Iris pigment epithelial cell (primary cell): ENCODE data around the gene HADHB.
"Not testable (repeated sequence)": the region's sequence is repeated elsewhere in the genome, so short reads cannot be mapped to it uniquely, and the experiment has no call there.

ENCODE experiments used
- DNase-seq: peaks from one replicate; pipeline ENCODE4 v3.0.0-alpha.2; 2011; ENCODE audit warnings: low read depth

HADHB gene

DNA sequence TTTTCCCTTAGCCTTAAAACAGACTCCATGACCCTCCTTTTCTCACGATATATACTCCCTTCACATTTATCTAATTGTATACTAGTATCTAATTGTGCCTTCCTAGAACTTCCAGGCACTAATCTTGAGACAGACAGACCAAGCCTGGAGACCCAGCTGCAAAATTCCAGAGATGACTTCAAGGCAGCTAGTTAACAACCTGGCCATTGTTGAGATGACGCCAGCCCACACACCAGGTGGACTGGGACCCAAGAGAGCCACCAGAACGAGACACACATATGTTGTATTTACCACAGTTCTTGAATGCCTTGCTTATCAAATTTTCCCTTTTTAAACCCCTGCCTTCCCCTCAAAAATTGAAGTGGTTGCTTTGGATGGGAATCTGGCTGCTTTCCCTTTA is 52.3 kb downstream of the HADHB start:
- no peak for DNase-seq

DNA sequence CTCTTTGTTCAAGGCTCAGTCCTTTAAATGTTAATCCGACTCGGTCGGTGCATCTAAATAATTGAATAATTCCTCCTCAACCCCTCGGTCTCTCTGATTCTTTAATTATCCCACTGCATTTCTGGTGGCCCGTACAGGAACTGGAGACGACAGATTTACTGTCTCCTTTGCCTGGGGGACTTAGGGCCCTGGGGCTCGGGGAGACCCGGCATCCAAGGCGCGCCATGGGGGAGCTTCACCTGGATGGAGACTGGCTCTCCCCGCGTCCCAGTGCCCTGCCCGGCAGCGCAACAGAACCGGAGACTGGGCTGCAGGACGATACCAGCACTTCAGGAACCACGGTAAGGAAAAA is 53.5 kb downstream of the HADHB start:
- DNase-seq, result no peak

DNA sequence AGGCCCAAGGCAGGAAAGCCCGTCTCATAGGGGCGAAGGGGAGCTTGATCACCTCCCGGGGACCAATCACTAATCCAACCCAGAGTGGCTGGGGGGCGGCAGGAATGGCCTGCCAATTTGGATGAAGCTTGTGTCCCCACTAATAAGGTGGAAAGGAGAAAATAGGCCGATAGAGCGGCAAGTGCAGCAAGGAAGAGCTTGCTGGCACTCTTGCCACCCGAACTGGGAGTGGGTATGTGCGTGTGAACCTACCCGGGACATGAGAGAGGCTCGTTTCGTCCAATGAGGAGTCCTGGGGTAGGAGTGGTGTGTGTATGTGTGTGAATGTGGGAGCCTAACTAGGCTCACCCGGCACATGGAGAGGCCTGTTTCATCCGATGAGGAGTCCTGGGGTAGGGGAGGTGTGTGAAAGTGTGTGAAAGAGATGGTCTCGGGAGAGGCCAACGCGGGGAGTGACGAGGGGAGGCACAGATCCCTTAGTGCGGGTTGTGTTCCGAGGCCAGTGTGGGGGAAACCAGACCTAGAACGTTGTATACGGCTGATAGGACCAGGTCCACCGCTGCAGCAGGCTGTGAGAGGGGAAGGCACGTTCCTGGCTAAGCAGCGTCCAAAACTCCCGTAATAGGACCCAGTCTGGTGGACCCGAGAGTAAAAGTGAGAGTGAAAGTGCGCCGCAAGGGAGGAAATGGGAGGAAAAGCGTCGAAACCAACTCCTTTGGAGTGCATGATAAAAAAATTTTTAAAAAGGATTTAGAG is 54.1 kb downstream of the HADHB start:
- peak; percentile 54 for DNase-seq

DNA sequence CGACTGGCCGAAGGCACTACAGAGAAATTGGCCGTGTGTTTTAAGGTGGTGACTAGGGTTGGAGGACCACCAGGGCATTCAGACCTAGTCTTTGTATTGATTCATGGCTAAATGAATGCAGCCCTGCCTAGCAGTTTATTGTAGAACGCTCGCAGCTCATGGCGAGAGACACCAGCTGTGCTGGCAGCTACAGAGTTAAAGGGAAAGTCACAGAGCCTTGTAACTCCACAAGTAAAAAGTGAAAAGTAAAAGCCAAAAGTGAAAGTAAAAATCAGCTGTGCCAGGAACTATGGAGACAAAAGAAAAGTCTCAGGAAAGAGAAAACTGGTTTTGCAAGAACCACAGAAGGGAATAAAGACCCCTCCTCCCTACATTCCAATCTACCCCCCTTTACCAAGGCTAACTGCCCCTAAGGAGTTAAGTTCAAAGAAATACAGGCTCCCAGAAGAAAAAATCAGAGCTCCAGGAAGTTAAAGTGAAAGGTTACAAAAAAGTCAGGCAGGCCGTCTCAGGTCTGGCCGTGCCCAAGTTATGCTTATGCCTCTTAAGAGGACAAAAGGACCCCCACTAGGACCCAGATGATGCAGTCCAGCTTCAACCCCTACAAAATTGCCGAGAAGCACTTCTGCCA is 54.8 kb downstream of the HADHB start:
- peak; percentile 70 for DNase-seq

DNA sequence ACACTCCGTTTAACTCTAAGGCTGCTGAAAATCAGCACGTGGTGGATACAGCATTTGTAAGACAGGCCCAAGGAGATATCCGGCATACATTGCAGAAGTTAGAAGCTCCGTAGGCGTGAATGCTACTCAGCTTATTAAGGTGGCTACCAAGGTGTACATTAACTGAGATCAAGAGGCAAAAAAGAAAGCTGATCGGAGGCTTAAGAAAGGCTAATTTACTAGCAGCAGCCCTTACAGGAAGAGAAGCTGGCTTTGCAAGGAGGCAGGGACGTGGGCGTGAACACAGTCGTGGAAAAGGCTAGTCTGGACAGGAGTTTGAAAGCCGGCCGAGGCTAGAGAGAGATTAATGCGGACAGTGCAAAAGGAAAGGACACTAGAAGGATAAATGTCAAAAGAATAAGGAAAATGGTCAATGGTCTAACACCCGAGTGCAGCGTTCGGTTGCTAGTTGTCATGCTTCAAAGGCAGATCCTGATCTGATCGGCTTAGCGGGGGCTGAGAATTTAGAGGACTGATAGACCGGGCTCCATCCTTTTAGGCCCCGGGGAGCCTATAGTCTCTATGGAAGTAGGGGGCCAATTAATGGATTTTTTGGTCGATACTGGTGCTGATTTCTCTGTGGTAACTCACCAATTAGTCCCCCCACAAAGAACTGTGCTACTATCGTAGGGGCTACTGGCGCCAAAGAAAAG is 55.6 kb downstream of the HADHB start:
- peak; percentile 45 for DNase-seq

DNA sequence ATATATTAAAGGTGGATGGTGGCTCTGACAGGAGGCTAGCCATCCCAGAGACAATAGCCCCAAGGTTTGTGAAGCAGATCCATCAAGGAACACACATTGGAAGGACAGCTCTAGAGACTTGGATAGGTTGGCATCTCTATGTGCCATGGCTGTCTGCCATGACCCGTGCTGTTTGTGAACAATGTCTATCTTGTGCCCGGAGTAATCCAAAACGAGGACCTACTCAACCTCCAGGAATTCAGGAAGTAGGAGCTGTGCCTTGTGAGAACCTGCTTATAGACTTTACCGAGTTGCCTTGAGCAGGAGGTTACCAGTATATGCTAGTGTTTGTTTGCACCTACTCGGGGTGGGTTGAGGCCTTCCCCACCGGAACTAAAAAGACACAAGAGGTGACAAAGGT is 58.1 kb downstream of the HADHB start:
- DNase-seq, result no peak

DNA sequence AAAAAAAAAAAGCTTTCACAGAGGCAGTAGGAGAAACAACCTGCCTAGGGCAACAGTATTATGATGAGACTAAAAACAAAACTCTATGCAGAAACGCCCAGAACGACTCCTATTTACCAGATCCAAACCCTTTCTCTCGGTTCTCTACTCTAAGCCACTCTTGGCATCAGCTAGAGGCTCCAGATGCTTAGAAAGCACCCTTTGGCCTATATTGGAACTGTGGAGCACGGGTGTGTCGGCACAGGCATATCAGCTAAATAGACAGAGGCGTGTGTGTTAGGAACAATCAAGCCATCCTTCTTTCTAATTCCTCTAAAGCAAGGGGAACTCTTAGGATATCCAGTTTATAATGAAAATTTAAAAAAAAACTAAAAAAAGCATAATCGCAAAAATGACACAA is 60.4 kb downstream of the HADHB start:
- DNase-seq, result not testable (repeated sequence)

DNA sequence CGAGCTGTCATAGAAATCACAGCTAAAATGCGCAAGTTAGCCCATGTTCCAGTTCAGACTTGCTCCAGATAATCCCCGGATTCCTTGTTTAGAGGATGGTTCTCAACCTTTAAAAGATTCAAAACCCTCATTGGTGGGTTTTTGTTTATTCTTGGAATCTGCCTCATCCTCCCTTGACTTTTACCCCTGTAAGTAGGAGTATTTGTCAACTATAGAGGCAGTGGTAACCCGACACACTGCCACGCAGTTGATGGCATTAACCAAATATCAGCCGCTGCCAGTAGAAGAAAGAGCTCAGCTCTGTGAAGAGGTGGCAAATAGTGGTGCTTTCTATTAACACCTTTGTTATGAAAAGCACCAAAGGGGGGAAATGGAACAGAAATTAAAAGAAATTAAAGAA is 60.8 kb downstream of the HADHB start:
- DNase-seq, result no peak

DNA sequence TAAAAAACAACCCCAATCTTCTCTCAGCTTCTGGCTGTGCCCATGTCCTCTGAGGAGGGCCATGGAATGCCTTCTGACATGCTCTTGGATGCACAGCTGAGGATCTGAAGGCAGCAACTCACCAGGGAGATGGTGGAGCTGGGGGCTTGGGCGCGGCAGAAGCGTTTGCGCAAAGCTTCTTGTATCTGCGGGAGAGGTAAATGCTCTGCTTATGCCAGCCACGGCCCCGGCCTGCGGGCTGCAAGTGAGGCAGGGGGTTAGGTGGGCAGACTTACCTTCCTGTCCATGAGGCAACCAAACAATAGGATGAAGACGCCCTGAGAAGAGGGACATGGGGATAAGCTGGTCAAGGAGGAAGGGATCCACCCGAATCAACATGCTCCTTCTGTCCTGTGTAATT is 65.2 kb downstream of the HADHB start:
- no peak for DNase-seq

DNA sequence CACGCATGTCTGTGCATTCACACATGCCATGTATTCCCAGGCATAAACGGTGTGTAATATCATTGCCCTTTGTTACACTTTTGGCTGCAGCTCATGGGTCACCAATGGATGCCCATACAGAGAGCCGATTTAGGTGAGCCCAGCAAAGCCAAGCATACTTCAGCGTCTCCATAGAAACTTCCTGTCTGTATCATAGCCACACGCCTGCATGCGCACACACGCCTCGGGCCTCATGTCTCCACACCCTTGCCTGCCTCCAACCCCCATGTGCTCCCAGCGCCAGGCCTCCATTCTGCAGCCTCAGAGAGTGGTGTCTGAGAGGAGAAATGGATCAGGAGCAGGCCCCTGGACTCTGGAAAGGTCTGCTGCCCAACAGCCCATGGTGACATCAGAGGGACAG is 67.7 kb downstream of the HADHB start:
- no peak for DNase-seq

DNA sequence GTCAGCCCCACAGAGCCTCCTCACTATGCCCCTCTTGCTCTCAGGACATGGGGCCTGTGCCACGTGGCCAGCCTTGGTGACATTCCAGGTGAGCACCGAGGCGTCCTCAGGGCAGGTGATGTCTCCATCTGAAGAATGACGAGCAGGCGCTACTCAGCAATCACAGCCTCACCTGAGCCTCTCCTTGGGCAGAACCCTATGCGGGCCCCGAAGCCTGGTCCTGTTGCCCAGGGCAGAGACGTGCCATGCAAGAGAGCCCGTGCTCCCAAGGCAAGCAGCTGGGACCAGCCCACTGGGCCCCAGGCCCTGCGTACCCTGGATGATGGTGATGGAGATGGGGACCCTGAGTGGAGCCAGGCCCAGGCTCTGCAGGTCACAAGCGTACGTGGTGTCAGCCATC is 68.7 kb downstream of the HADHB start:
- DNase-seq, result no peak

DNA sequence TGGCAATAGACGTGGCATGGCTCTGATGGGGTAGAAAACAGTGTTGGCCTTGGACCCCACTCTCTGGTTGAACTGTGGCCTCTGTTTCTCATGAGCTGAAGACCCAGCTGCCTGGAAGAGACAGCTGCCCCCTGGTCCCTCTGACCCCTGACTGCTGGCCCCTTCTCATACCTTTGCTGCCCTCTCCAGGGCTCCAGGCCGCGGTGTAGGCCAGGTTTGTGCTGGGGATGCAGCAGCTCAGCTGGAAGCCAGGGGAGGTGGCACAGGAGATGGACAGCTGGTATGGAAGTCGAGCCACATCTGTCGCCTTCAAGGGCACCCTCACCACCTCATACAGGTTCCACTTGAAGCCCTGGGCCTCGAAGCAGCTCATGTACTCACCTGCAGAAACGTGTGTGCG is 69.5 kb downstream of the HADHB start:
- DNase-seq, result no peak

DNA sequence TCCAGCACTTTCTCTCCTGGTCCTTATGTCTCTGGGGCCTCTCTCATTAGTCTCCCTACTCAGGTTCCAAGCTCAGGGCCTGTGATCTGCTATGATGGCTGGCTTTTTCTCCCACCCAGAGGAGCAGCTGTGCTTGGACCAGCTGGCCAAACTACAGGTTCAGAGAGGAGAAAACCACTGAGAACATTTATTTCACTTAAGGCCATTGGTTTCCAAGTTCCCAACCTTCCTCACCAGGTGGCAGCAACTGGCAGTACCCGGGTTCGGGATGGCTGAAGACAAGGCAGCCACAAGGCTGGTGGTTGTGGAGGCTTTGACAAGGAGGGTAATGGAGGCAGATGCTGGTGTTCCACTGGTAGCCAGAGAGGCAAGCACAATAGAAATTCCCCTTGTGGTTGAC is 71.3 kb downstream of the HADHB start:
- no peak for DNase-seq

DNA sequence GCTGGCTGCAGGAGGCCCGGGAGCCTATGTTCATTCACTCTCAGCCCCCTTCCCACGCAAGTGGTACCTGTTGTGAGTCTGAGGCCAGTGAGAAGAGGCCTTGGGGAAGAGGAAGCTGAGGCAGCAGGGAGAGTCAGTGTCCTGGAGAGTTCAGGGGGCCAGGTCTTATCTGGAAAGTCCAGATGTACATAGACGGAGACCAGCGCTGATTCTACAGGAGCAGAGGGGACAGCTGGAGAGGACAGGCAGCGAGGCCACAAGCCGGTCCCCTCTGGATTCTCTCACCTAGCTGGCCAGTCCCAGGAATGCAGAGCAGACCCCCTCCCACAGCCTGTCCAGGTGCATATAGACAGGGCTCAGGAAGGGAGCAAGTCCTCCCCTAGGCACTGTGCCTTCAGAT is 72.1 kb downstream of the HADHB start:
- no peak for DNase-seq

DNA sequence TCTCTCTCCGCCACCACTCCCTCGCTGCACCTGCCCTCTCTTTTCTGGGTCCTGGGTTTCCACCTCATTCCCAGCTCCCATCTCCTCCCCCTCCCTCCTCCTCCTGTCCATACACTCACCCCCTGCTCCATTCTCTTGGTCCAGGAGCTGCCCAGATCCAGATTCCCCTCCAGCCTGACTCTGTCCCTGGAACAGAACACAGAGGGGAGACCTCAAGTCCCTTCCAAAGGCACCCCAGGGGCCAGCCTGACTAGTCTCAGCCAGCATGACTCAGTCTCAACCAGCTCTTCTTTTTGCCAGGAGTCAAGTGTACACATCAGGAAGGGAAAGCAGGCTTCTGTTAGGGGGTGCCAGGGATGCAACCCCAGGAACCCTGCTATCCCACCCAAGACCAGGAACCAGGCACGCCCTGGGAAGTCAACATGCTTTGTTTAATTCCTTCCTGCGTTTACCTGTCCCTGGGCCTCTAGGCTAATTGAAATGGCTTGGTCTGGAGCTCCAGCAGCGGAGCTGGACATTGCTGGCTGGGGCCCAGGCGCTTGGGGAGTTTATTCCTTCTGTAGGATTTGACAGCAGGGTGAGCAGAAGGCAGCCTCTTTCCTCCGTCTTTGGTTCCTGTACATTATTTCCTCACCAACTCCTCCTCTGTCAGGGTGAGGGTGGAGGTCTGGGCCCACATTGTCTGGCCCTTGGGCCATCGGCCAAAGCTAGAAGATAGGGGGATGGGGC is 72.8 kb downstream of the HADHB start:
- peak; percentile 16 for DNase-seq

DNA sequence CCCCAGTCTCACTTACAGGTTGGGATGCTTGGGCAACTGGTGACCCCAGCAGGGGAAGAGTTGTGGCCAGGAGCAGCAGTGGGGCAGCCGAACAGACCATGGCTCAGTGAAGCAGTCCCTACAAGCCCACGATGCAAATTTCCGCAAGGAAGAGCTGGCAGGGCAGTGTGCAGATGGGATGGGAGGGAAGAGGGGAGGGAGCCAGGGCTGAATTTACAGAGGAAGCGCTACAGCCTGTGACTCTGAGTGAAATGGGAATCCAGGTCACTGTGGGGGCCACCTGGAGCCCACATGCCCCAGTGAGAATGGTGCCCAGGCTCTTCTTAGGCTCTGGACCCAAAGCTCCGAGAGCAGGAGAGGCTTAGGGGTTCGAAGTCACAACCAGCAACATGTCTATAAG is 74.2 kb downstream of the HADHB start:
- DNase-seq, result no peak

DNA sequence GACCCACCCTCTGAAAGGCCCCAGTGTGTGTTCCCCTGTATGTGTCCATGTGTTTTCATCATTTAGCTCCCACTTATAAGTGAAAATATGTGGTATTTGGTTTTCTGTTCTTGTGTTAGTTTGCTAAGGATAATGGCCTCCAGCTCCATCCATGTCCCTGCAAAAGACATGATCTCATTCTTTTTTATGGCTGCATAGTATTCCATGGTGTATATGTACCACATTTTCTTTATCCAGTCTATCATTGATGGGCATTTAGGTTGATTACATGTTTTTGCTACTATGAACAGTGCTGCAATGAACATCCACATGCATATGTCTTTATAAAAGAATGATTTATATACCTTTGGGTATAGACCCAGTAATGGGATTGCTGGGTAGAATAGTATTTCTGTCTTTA is 79.7 kb downstream of the HADHB start:
- not testable (repeated sequence) for DNase-seq

DNA sequence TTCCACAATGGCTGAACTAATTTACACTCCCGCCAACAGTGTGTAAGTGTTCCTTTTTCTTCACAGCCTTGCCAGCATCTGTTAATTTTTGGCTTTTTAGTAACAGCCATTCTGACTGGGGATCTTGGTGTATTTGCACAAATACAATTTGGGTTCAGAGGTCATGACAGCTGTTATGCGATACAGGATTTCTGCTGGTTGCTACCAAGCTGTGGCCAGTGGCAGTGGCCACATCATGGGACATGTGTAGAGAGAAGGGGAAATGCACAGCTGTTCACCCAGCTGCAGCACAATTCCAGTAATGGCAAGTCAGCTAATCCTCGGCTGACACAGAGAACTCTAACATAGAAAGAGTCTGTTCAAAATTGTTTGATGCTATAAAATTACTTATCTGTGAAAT is 80.2 kb downstream of the HADHB start:
- DNase-seq, result no peak

DNA sequence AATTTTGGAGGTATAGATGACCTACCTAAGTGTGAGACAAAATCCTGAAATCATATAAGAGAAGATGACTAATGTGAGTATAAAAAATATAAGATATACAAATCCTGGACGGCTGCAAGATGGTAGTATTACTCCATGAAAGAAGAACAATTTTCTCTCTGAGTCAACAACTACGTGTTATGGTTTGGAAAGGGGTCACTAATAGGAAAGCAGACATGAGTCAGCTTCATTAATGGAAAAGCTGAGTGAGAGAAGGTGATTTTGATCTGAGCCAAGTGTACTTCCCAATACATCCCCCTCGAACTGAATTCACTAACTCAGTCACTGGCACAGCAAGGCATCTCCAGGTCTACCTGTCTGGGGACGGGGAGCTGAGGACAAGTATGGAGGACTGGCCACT is 81.1 kb downstream of the HADHB start:
- DNase-seq, result peak; percentile 82

DNA sequence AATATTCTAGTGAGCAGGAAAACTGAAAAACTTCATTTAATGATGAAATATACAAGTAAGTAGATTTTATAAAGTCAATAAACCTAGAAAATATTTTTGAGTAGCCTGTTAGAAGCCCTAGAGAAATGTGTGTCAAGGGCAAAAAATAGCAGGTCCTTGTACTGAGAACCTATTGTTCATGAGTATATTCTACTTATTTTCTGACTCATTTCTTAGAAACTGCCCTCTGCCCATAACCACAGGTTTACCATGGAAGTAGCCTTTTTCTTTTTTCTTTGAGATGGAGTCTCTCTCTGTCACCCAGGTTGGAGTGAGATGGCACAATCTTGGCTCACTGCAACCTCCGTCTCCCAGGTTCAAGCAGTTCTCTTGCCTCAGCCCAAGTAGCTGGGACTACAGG is 81.8 kb downstream of the HADHB start:
- peak; percentile 20 for DNase-seq

DNA sequence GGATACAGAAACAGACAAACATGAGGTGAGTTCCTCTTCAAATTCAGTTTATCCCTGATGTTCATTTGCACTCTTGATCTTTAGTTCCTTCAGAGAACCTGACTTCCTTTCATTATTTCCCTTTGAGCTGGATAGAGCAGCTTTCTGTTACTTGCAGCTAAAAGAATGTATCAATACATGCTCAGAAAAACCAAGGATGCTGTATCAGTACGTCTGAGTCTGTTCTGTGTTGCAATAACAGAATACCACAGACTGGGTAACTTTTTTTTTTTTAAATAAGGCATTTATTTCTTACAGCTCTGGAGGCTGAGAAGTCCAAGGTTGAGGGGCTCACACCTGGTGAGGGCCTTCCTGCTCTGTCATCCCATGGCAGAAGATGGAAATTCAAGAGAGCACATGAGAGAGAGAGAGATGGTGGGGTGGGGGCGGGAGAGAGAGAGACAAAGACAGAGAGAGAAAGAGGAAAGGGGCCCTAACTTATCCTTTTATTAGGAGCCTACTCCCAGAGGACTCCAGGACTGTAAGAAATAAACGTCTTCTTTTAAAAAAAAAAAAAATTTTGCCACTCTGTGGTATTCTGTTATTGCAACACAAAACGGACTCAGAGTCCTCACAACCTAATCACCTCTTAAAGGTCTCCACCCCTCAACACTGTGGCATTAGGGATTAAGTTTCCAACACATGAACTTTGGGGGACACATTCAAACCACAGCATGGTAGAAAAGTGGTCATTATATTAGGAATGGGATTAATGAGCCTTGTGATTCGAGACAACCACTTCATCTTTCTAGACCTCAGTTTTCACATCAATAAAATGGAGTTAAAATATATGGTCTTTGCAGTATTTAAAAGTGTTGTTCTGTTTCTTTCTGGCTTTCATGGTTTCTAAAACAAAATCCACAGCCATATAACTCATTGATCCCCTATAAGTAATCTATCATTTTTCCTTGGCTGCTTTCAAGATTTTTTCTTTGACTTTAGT is 82.8 kb downstream of the HADHB start:
- DNase-seq, result peak; percentile 84

DNA sequence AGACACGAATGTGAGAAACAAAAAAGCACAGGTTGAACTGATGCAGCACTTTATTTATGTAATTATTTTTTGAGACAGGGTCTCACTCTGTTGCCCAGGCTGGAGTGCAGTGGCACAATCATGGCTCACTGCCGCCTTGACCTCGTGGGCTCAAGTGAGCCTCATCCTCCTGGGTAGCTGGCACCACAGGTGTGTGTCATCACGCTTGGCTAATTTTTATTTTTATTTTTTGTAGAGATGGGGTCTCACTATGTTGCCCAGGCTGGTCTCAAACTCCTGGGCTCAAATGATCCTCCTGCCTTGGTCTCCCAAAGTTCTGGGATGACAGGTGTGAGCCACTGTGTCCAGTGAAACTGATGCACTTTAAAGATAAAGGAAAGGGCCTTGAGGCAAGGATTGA is 84.3 kb downstream of the HADHB start:
- DNase-seq, result not testable (repeated sequence)
